ENCODE data around the gene ZNF365. TPM values are rescaled to one million over a fixed set of nuclear protein-coding genes. Genes with fewer than 3 reads are reported as not detected.

The ZNF365 gene
- total and polyA plus RNA-seq, 7 experiments from 2014 or later: 0.08 to 2.9 (median 0.28) TPM; not detected in 3

GRCh38 chr10:62424026-62424425, 49.9 kb downstream of the ZNF365 start:
- intact Hi-C loops (cut with micrococcal nuclease): loop anchor here in 1 of 2 donors (5.0 kb wide), 1 partner anchor 527 kb away; no protein-coding TSS in a partner anchor
- no peak for DNase-seq

GRCh38 chr10:62426086-62426485, 51.9 kb downstream of the ZNF365 start:
- Histone ChIP-seq H3K9me3 (ENCODE audit: control insufficient read depth in 2 of 3, low read length in 3 of 3) (no peaks in the 10 kb centered on the region), H3K4me1 (ENCODE audit: control insufficient read depth in 2 of 2, insufficient read depth in 2 of 2, low read length in 2 of 2) (no peaks in the 10 kb centered on the region), H3K27ac (ENCODE audit: low read depth, low read length) (no peak overlapping the region), H3K27me3 (ENCODE audit: control insufficient read depth in 2 of 2, insufficient read depth in 2 of 2, low read length in 2 of 2) (no peaks in the 10 kb centered on the region), H3K36me3 (ENCODE audit: control insufficient read depth in 2 of 3, insufficient read depth in 3 of 3, low read length in 3 of 3) (no peaks in the 10 kb centered on the region), H3K4me3 (ENCODE audit: low read length) (no peak overlapping the region)
- DNase-seq (peak in 1 of 9 donors; percentile 29), ATAC-seq (no peak)
- H3K9me3 Mint-ChIP-seq: peaks cover 0 to 14% (median 0%) of the 10 kb centered on the region in 11 donors
- CTCF ChIA-PET: no interaction called here
- H3K4me1 Mint-ChIP-seq: peaks cover 0 to 4% (median 0%) of the 10 kb centered on the region in 7 donors
- no peak overlapping the region for H3K4me3 Mint-ChIP-seq
- H3K27ac Mint-ChIP-seq: no peak overlapping the region
- H3K27me3 Mint-ChIP-seq: peaks cover 0 to 9% (median 0%) of the 10 kb centered on the region in 5 donors
- H3K36me3 Mint-ChIP-seq: no peaks in the 10 kb centered on the region
- POLR2A ChIA-PET: no interaction called here
- intact Hi-C loops (cut with micrococcal nuclease): no loop called here

More at GRCh38 chr10:62424026-62424425, 49.9 kb downstream of the ZNF365 start:
- Mint-ChIP-seq H3K4me1 (peaks cover 0 to 2% (median 0%) of the 10 kb centered on the region in 7 donors), H3K27me3 (peaks cover 2 to 9% (median 5%) of the 10 kb centered on the region in 5 donors), H3K9me3 (peaks cover 0 to 11% (median 0%) of the 10 kb centered on the region in 11 donors), H3K4me3 (no peak overlapping the region), H3K27ac (no peak overlapping the region), H3K36me3 (no peaks in the 10 kb centered on the region)
- no peaks in the 10 kb centered on the region for H3K4me1 ChIP-seq (ENCODE audit: control insufficient read depth in 2 of 2, insufficient read depth in 2 of 2, low read length in 2 of 2)
- POLR2A ChIA-PET: no interaction called here
- no peak overlapping the region for H3K27ac ChIP-seq (ENCODE audit: low read depth, low read length)
- CTCF ChIA-PET: interaction anchor here (1.4 kb wide), 1 partner anchor 386 kb away, joined by 3 read pairs; no protein-coding TSS in a partner anchor
- H3K9me3 ChIP-seq (ENCODE audit: control insufficient read depth in 2 of 3, low read length in 3 of 3): no peaks in the 10 kb centered on the region
- no peak for ATAC-seq
- no peaks in the 10 kb centered on the region for H3K36me3 ChIP-seq (ENCODE audit: control insufficient read depth in 2 of 3, insufficient read depth in 3 of 3, low read length in 3 of 3)
- no peaks in the 10 kb centered on the region for H3K27me3 ChIP-seq (ENCODE audit: control insufficient read depth in 2 of 2, insufficient read depth in 2 of 2, low read length in 2 of 2)
- H3K4me3 ChIP-seq (ENCODE audit: low read length): no peak overlapping the region

- no peak for ATAC-seq
Measured at GRCh38 chr10:62426600-62426999, 52.4 kb downstream of the ZNF365 start.

GRCh38 chr10:62430881-62431280, 56.7 kb downstream of the ZNF365 start:
- no peak overlapping the region for H3K4me3 Mint-ChIP-seq
- no peaks in the 10 kb centered on the region for H3K27me3 ChIP-seq (ENCODE audit: control insufficient read depth in 2 of 2, insufficient read depth in 2 of 2, low read length in 2 of 2)
- H3K27me3 Mint-ChIP-seq: peaks cover 0 to 8% (median 5%) of the 10 kb centered on the region in 5 donors
- H3K4me1 Mint-ChIP-seq: peaks cover 0 to 17% (median 0%) of the 10 kb centered on the region in 7 donors
- no peaks in the 10 kb centered on the region for H3K4me1 ChIP-seq (ENCODE audit: control insufficient read depth in 2 of 2, insufficient read depth in 2 of 2, low read length in 2 of 2)
- peaks cover 0 to 2% (median 0%) of the 10 kb centered on the region in 5 donors for H3K36me3 Mint-ChIP-seq
- no peaks in the 10 kb centered on the region for H3K9me3 ChIP-seq (ENCODE audit: control insufficient read depth in 2 of 3, low read length in 3 of 3)
- H3K4me3 ChIP-seq (ENCODE audit: low read length): no peak overlapping the region
- intact Hi-C loops (cut with micrococcal nuclease): loop anchor here in 1 of 2 donors (10.0 kb wide), 1 partner anchor 1294 kb away; no protein-coding TSS in a partner anchor
- H3K27ac Mint-ChIP-seq: no peak overlapping the region
- POLR2A ChIA-PET: interaction anchor here (0.7 kb wide), 1 partner anchor 87 kb away, joined by 3 read pairs; no protein-coding TSS in a partner anchor
- H3K27ac ChIP-seq (ENCODE audit: low read depth, low read length): no peak overlapping the region
- ATAC-seq (no peak), DNase-seq (no peak)
- peaks cover 0 to 14% (median 0%) of the 10 kb centered on the region in 11 donors for H3K9me3 Mint-ChIP-seq
- CTCF ChIA-PET: no interaction called here
- H3K36me3 ChIP-seq (ENCODE audit: control insufficient read depth in 2 of 3, insufficient read depth in 3 of 3, low read length in 3 of 3): no peaks in the 10 kb centered on the region

More at GRCh38 chr10:62426600-62426999, 52.4 kb downstream of the ZNF365 start:
- H3K4me3 Mint-ChIP-seq: no peak overlapping the region
- intact Hi-C loops (cut with micrococcal nuclease): no loop called here
- Histone ChIP-seq H3K9me3 (ENCODE audit: control insufficient read depth in 2 of 3, low read length in 3 of 3) (no peaks in the 10 kb centered on the region), H3K27ac (ENCODE audit: low read depth, low read length) (no peak overlapping the region), H3K36me3 (ENCODE audit: control insufficient read depth in 2 of 3, insufficient read depth in 3 of 3, low read length in 3 of 3) (no peaks in the 10 kb centered on the region), H3K4me3 (ENCODE audit: low read length) (no peak overlapping the region), H3K4me1 (ENCODE audit: control insufficient read depth in 2 of 2, insufficient read depth in 2 of 2, low read length in 2 of 2) (no peaks in the 10 kb centered on the region), H3K27me3 (ENCODE audit: control insufficient read depth in 2 of 2, insufficient read depth in 2 of 2, low read length in 2 of 2) (no peaks in the 10 kb centered on the region)
- ChIA-PET POLR2A (no interaction called here), CTCF (no interaction called here)
- peaks cover 0 to 9% (median 0%) of the 10 kb centered on the region in 5 donors for H3K27me3 Mint-ChIP-seq
- no peak for DNase-seq
- peaks cover 0 to 14% (median 0%) of the 10 kb centered on the region in 11 donors for H3K9me3 Mint-ChIP-seq
- H3K4me1 Mint-ChIP-seq: peaks cover 0 to 4% (median 0%) of the 10 kb centered on the region in 7 donors
- no peaks in the 10 kb centered on the region for H3K36me3 Mint-ChIP-seq
- no peak overlapping the region for H3K27ac Mint-ChIP-seq

- Mint-ChIP-seq H3K4me1 (peaks cover 0 to 19% (median 3%) of the 10 kb centered on the region in 7 donors), H3K27me3 (peaks cover 0 to 18% (median 3%) of the 10 kb centered on the region in 5 donors), H3K9me3 (peaks cover 0 to 9% (median 0%) of the 10 kb centered on the region in 11 donors), H3K27ac (no peak overlapping the region), H3K36me3 (peaks cover 0 to 2% (median 0%) of the 10 kb centered on the region in 5 donors), H3K4me3 (peak overlapping the region in 1 of 10 donors; percentile 18)
- POLR2A ChIA-PET: no interaction called here
- Histone ChIP-seq H3K9me3 (ENCODE audit: control insufficient read depth in 2 of 3, low read length in 3 of 3) (no peaks in the 10 kb centered on the region), H3K4me1 (ENCODE audit: control insufficient read depth in 2 of 2, insufficient read depth in 2 of 2, low read length in 2 of 2) (no peaks in the 10 kb centered on the region), H3K27me3 (ENCODE audit: control insufficient read depth in 2 of 2, insufficient read depth in 2 of 2, low read length in 2 of 2) (no peaks in the 10 kb centered on the region), H3K27ac (ENCODE audit: low read depth, low read length) (no peak overlapping the region), H3K4me3 (ENCODE audit: low read length) (no peak overlapping the region), H3K36me3 (ENCODE audit: control insufficient read depth in 2 of 3, insufficient read depth in 3 of 3, low read length in 3 of 3) (no peaks in the 10 kb centered on the region)
- DNase-seq (peak in 1 of 9 donors; percentile 38), ATAC-seq (peak; percentile 42)
- CTCF ChIA-PET: no interaction called here
- intact Hi-C loops (cut with micrococcal nuclease): loop anchor here in 1 of 2 donors (10.0 kb wide), 1 partner anchor 1292 kb away; no protein-coding TSS in a partner anchor
Measured at GRCh38 chr10:62433181-62433692, 59.1 kb downstream of the ZNF365 start.

GRCh38 chr10:62433901-62434300, 59.7 kb downstream of the ZNF365 start:
- intact Hi-C loops (cut with micrococcal nuclease): loop anchor here in 1 of 2 donors (10.0 kb wide), 1 partner anchor 1291 kb away; no protein-coding TSS in a partner anchor
- ChIA-PET POLR2A (no interaction called here), CTCF (interaction anchor here (1.0 kb wide), 1 partner anchor 1286 kb away, joined by 3 read pairs; no protein-coding TSS in a partner anchor)
- Mint-ChIP-seq H3K36me3 (peaks cover 0 to 2% (median 0%) of the 10 kb centered on the region in 5 donors), H3K27ac (no peak overlapping the region), H3K4me3 (no peak overlapping the region), H3K27me3 (peaks cover 0 to 21% (median 0%) of the 10 kb centered on the region in 5 donors), H3K9me3 (peaks cover 0 to 6% (median 0%) of the 10 kb centered on the region in 11 donors), H3K4me1 (peaks cover 0 to 19% (median 3%) of the 10 kb centered on the region in 7 donors)
- Histone ChIP-seq H3K27me3 (ENCODE audit: control insufficient read depth in 2 of 2, insufficient read depth in 2 of 2, low read length in 2 of 2) (no peaks in the 10 kb centered on the region), H3K36me3 (ENCODE audit: control insufficient read depth in 2 of 3, insufficient read depth in 3 of 3, low read length in 3 of 3) (no peaks in the 10 kb centered on the region), H3K9me3 (ENCODE audit: control insufficient read depth in 2 of 3, low read length in 3 of 3) (no peaks in the 10 kb centered on the region), H3K27ac (ENCODE audit: low read depth, low read length) (no peak overlapping the region), H3K4me3 (ENCODE audit: low read length) (no peak overlapping the region), H3K4me1 (ENCODE audit: control insufficient read depth in 2 of 2, insufficient read depth in 2 of 2, low read length in 2 of 2) (no peaks in the 10 kb centered on the region)
- ATAC-seq (no peak), DNase-seq (no peak)

Measured in naive thymus-derived CD4-positive, alpha-beta T cell (primary cell).